ENCODE data around the gene P2RX5.
"Not testable (repeated sequence)": the region's sequence is repeated elsewhere in the genome, so short reads cannot be mapped to it uniquely, and the experiment has no call there.

The P2RX5 gene

GRCh38 chr17:3712811-3713463, 17.0 kb upstream of the P2RX5 start:
- no peak for DNase-seq

- no peak for DNase-seq
Measured at GRCh38 chr17:3710951-3711383, 15.0 kb upstream of the P2RX5 start.

DNA sequence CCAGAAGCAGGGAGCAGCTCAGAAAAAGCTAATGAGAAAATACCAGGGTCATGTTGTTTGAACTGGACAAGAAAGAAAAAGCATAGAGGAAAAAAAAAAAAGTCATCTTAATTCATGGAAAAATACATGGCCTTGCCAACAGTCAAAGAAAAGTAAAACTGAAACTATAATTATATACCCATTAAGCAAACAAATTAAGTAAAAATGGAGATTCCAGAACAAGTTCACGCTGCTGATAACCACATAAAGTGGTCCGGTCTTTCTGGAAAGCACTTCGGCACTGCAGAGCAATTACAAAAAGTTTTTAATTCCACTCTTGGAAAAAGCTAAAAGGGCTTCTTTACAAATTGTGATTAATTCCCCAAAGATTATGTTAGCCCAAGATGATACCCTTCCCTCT, 12.4 kb upstream of the P2RX5 start:
- no peak for DNase-seq

DNA sequence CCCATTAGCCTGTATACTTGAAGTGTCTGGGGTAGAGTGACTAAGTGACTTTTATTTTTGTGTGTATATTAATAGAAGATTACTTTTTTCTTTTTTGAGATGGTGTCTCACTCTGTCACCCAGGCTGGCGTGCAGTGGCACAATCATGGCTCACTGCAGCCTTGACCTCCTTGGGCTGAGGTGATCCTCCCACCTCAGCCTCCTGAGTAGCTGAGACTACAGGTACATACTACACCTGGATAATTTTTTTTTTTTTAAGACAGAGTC, 9.7 kb upstream of the P2RX5 start:
- not testable (repeated sequence) for DNase-seq

DNA sequence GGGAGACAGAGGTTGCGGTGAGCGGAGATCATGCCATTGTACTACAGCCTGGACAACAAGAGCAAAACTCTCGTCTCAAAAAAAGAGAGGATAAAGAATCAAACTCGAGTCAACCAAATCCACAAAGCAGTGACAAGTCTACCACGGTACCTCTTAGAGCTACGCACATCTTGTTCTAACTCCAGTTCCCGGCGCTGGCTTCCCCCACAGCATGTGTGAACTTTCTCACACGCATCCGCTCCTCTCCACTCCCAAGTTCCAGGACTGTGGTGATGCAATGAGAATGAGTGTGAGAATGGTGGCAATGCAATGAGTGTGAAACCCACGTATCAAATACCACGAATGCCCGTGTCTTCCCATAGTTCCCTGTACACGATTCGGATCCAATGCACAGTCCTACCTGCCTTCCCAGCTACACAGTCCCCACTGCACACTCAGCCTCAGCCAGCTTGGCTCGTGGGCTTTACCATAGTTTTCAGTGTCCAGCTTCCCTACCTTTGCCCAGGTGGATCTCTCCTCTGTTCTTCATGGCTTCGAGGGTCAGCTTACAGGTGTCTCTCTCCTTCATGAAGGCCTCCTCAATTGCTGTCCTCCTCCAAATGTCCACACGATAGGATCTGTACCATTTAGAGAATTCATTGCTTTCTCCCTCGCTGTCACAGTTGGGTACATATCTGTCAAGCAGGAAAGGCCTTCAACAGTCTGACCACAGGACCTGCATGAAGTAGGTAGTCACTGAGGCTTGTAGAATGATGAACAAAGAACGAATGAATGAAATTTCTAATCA, 9.2 kb upstream of the P2RX5 start:
- DNase-seq, result no peak

DNA sequence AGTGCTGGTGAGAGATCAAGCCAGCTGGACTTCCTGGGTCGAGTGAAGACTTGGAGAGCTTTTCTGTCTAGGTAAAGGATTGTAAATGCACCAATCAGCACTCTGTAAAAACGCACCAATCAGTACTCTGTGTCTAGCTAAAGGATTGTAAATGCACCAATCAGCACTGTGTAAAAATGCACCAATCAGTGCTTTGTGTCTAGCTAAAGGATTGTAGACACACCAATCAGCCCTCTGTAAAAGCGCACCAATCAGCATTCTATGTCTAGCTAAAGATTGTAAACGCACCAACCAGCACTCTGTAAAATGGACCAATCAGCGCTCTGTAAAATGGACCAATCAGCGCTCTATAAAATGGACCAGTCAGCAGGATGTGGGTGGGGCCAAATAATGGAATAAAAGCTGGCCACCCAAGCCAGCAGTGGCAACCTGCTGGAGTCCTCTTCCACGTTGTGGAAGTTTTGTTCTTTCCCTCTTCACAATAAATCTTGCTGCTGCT, 6.1 kb upstream of the P2RX5 start:
- DNase-seq, result not testable (repeated sequence)

DNA sequence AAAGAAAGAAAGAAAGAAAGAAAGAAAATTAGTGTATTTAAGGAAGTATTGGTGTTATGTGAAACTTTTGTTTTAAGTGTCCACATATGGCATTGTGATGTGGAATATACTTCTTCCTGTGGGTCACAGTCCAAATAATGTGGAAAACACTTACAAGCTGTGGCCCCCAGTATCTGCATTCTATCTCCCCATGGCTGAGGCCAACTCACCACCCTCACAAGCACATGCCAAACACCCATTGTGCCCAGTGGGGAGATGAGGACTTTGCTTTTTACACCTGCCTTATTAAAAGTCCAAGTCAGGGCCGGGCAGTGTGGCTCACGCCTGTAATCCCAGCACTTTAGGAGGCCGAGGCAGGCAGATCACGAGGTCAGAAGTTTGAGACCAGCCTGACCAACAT, 4.0 kb upstream of the P2RX5 start:
- no peak for DNase-seq

DNA sequence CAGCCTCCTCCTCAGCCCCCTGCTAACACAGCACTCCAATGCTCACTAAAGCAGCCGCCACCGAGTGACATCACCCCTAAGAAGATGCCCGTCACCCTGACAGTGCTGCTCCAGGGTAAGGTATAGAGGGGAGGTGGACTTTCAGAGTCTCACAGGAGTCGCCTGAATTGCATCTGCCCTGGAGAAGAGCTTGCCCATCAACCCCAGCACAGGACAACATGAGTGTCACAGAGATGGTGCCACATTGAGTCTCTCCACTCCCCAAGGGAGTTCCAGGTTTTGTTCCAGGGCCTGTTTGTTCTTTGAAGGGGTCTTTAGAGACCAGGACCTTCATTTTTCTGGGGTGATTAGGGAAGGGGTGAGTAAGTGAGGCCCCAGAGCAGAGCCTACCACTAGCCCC, 2.2 kb upstream of the P2RX5 start:
- no peak for DNase-seq

GRCh38 chr17:3697103-3697476, 1.1 kb upstream of the P2RX5 start:
- DNase-seq, result no peak

- DNase-seq, result no peak
Measured at GRCh38 chr17:3695129-3695722, 729 bp downstream of the P2RX5 start.

- DNase-seq, result no peak
Measured at GRCh38 chr17:3693829-3694231, 2.1 kb downstream of the P2RX5 start.

DNA sequence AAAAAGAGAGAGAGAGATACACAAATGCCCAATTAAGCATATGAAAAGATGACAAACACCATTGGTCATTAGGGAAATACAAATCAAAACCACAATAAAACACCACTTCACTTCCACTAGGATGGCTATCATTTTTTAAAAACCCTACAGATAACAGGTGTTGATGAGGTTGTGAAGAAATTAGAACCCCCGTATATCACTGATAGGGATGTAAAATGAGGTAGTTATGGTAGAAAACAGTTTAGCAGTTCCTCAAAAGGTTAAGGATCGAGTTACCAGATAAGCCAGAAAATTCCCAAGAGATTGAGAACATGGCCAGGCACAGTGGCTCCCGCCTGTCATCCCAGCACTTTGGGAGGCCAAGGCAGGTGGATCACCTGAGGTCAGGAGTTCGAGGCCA, 2.8 kb downstream of the P2RX5 start:
- DNase-seq, result no peak

DNA sequence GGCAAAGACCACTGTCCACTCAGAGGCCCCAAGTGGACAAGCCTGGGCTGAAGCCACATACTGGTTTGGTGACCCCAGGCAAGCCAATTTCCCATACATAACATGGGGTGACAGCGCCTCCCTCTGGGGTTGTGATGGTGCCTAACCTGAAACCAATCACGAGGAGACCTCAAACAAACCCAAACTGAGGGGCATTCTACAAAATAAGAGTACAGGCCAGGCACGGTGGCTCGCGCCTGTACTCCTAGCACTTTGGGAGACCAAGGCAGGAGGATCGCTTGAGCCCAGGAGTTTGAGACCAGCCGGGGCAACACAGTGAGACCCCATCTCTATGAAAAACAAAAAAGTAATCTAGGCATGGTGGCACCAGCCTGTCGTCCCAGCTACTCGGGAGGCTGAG, 3.6 kb downstream of the P2RX5 start:
- no peak for DNase-seq

DNA sequence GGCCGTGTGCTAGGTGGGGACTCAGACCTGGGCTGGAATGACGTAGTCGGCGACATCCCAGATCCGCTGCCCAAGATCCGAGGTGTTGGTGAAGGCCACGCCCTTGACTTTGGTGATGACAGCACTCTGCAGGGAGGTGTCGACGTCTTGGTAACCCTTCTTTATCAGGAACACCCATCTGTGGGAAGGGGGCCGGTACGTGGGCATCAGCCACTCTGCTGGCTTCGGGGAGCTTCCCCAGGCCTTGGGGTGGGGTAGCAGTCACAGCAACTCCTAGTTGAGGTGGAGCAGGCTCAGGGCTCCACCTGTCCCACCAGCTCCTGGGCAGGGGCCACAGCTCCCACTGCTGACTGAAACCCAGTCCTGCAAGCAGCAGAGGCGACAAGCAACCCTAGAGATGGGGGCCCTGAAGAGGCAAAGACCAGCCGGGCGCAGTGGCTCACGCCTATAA, 4.3 kb downstream of the P2RX5 start:
- no peak for DNase-seq

GRCh38 chr17:3690094-3690715, 5.8 kb downstream of the P2RX5 start:
- no peak for DNase-seq

- DNase-seq, result no peak
Measured at GRCh38 chr17:3689262-3690093, 6.5 kb downstream of the P2RX5 start.

DNA sequence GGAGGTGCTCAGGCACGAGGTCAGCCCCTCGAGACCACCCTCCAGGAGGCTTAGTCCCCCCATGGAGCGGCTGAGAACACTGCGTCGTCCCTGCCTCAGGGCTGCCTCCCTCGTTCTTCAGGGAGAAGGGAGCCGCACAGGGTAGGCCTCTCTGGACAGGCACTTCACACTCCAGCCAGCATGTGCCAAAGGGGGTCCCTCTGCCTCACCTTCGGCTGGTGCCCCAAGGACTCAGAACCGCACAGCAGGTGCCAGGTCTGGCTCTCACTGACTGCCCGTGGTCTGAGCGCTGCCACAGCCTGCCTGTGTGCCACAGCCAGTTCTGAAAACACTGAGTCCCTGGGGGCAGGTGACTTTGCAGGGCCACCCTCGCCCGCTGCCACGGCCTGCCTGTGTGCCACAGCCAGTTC, 7.1 kb downstream of the P2RX5 start:
- DNase-seq, result no peak

GRCh38 chr17:3688027-3688553, 7.9 kb downstream of the P2RX5 start:
- no peak for DNase-seq

GRCh38 chr17:3685174-3685573, 10.8 kb downstream of the P2RX5 start:
- DNase-seq, result no peak

- no peak for DNase-seq
Measured at GRCh38 chr17:3683054-3683511, 12.9 kb downstream of the P2RX5 start.

GRCh38 chr17:3682033-3682432, 13.9 kb downstream of the P2RX5 start:
- no peak for DNase-seq

GRCh38 chr17:3681565-3681964, 14.4 kb downstream of the P2RX5 start:
- DNase-seq, result no peak

DNA sequence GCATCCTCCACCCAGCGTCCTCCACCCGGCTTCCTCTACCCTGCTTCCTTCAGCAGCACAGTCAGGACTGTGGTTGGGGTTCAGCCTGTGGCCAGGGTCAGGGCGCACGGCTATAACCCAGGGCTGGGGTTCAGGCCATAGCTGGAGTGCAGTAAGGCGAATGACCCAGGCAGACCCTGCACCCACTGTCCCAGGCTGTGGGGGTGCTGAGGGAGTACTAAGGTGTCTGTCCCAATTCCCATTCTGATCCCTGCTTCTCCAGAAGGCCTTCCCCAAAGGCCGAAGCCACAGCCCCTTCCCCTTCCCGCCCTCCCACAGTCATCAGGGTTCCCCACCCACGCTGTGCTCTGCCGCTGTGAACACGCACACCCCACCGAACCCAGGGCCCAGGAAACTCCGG, 14.9 kb downstream of the P2RX5 start:
- no peak for DNase-seq

Measured in NCI-H2029 (cell line).